GM21423 (cell line): ENCODE data around the gene SLC25A39.
"Not testable (repeated sequence)": the region's sequence is repeated elsewhere in the genome, so short reads cannot be mapped to it uniquely, and the experiment has no call there.

Source experiments
- ATAC-seq: cut with Tn5 transposase; IDR thresholded peaks from one replicate; pipeline ENCODE4 v1.9.1; 2021; ENCODE audit warnings: mild to moderate bottlenecking, moderate library complexity; ENCODE audit not compliant: unreplicated experiment

Gene SLC25A39

GRCh38 chr17:44324571-44325275 lies at the start of gene SLC25A39:
SLC25A39 (minus strand) TSS chr17:44324823; CDS start chr17:44323562, 1,261 bp downstream.
- peak; percentile 61 for ATAC-seq

- ATAC-seq = no peak
Measured at GRCh38 chr17:44372036-44372435, 47.4 kb upstream of the SLC25A39 start.

- ATAC-seq = not testable (repeated sequence)
Measured at GRCh38 chr17:44369414-44370023, 44.9 kb upstream of the SLC25A39 start.

GRCh38 chr17:44368391-44369243 lies 44.0 kb upstream of the SLC25A39 start:
- not testable (repeated sequence) for ATAC-seq

- ATAC-seq = no peak
Measured at GRCh38 chr17:44367231-44367979, 42.8 kb upstream of the SLC25A39 start.

- ATAC-seq = not testable (repeated sequence)
Measured at GRCh38 chr17:44365051-44365450, 40.4 kb upstream of the SLC25A39 start.

- ATAC-seq = no peak
Measured at GRCh38 chr17:44363613-44364159, 39.1 kb upstream of the SLC25A39 start, which contains the start of gene FAM171A2. FAM171A2 (minus strand) TSS chr17:44363853; CDS start chr17:44363714, 139 bp downstream.

GRCh38 chr17:44362949-44363612 lies 38.5 kb upstream of the SLC25A39 start:
- ATAC-seq = no peak

GRCh38 chr17:44362459-44362948 lies 37.9 kb upstream of the SLC25A39 start:
- no peak for ATAC-seq

- ATAC-seq = no peak
Measured at GRCh38 chr17:44361292-44362260, 37.0 kb upstream of the SLC25A39 start.

GRCh38 chr17:44360826-44361225 lies 36.2 kb upstream of the SLC25A39 start:
- ATAC-seq = no peak

- no peak for ATAC-seq
Measured at GRCh38 chr17:44360144-44360533, 35.5 kb upstream of the SLC25A39 start.

GRCh38 chr17:44359458-44360143 lies 35.0 kb upstream of the SLC25A39 start:
- no peak for ATAC-seq

- ATAC-seq = no peak
Measured at GRCh38 chr17:44359006-44359405, 34.4 kb upstream of the SLC25A39 start.

GRCh38 chr17:44358066-44358465 lies 33.4 kb upstream of the SLC25A39 start:
- no peak for ATAC-seq

- ATAC-seq = no peak
Measured at GRCh38 chr17:44356241-44356640, 31.6 kb upstream of the SLC25A39 start.

- no peak for ATAC-seq
Measured at GRCh38 chr17:44355642-44356099, 31.0 kb upstream of the SLC25A39 start.
